Activated CD4-positive, alpha-beta T cell treated with anti-CD3 and anti-CD28 coated beads, Interleukin-2, amount 10 ng/mL, durations not matched to agents 24 days and 14 days (primary cell): ENCODE data around the gene ADAMTS5. TPM values are rescaled to one million over a fixed set of nuclear protein-coding genes. Genes with fewer than 3 reads are reported as not detected.

Experiments used
- DNase-seq: peaks from one replicate; pipeline ENCODE4 v3.0.0; 2022
- H3K27ac Mint-ChIP-seq: one replicate; pipeline ENCODE4 v1.8.0; 2022; ENCODE audit warnings: mild to moderate bottlenecking, mixed read lengths
- H3K27me3 Mint-ChIP-seq: one replicate; pipeline ENCODE4 v1.8.0; 2022; ENCODE audit warnings: mixed read lengths
- H3K36me3 Mint-ChIP-seq: one replicate; pipeline ENCODE4 v1.8.0; 2022; ENCODE audit warnings: low read depth, mild to moderate bottlenecking, mixed read lengths
- H3K4me1 Mint-ChIP-seq: one replicate; pipeline ENCODE4 v1.8.0; 2021; ENCODE audit warnings: mixed read lengths
- H3K4me3 Mint-ChIP-seq: one replicate; pipeline ENCODE4 v1.8.0; 2022; ENCODE audit warnings: mild to moderate bottlenecking, moderate library complexity, mixed read lengths
- H3K9me3 Mint-ChIP-seq: one replicate; pipeline ENCODE4 v1.8.0; 2021; ENCODE audit warnings: mixed read lengths
- intact Hi-C: fragments of 100-400 bp; cut with micrococcal nuclease; formaldehyde crosslinking; loops from one replicate; pipeline ENCODE4 v1.15.1; 2023
- total RNA-seq: library from RNA; stranded (reverse); gene quantifications from 2 replicates; pipeline ENCODE4 v1.2.3, GENCODE V29; 2022

ADAMTS5 gene
- total RNA-seq: not detected in 2 replicates

GRCh38 chr21:26967062-26967913, at the start of gene ADAMTS5:
Gene ADAMTS5 (minus strand): TSS chr21:26967088. CDS start chr21:26966391, 697 bp downstream.
- no peaks in the 10 kb centered on the region for H3K4me1 Mint-ChIP-seq
- no peak within 1 kb of the TSS for H3K27ac Mint-ChIP-seq
- peaks cover 40% of the 10 kb centered on the region for H3K27me3 Mint-ChIP-seq
- H3K36me3 Mint-ChIP-seq: no peaks in the 10 kb centered on the region
- intact Hi-C loops: loop anchor here (5.0 kb wide), 1 partner anchor 120 kb away; the partner anchor contains the start of gene ADAMTS1
- no peaks in the 10 kb centered on the region for H3K9me3 Mint-ChIP-seq
- no peak within 1 kb of the TSS for H3K4me3 Mint-ChIP-seq
- no peak for DNase-seq

- no peaks in the 10 kb centered on the region for H3K4me1 Mint-ChIP-seq
- no peaks in the 10 kb centered on the region for H3K36me3 Mint-ChIP-seq
- no peak for DNase-seq
- no peaks in the 10 kb centered on the region for H3K27me3 Mint-ChIP-seq
- intact Hi-C loops: no loop called here
- H3K27ac Mint-ChIP-seq: no peak overlapping the region
- H3K4me3 Mint-ChIP-seq: no peak overlapping the region
- H3K9me3 Mint-ChIP-seq: no peaks in the 10 kb centered on the region
These were observed 34.6 kb upstream of the ADAMTS5 start for GRCh38 chr21:27001526-27001925.

- intact Hi-C loops: no loop called here
- no peak overlapping the region for H3K27ac Mint-ChIP-seq
- no peaks in the 10 kb centered on the region for H3K36me3 Mint-ChIP-seq
- DNase-seq: no peak
- no peaks in the 10 kb centered on the region for H3K27me3 Mint-ChIP-seq
- no peak overlapping the region for H3K4me3 Mint-ChIP-seq
- peaks cover 7% of the 10 kb centered on the region for H3K9me3 Mint-ChIP-seq
- no peaks in the 10 kb centered on the region for H3K4me1 Mint-ChIP-seq
These were observed 16.7 kb upstream of the ADAMTS5 start for GRCh38 chr21:26983576-26983975.

- H3K4me1 Mint-ChIP-seq: no peaks in the 10 kb centered on the region
- no peak for DNase-seq
- H3K27ac Mint-ChIP-seq: no peak overlapping the region
- no peaks in the 10 kb centered on the region for H3K27me3 Mint-ChIP-seq
- no peak overlapping the region for H3K4me3 Mint-ChIP-seq
- H3K9me3 Mint-ChIP-seq: peaks cover 4% of the 10 kb centered on the region
- H3K36me3 Mint-ChIP-seq: no peaks in the 10 kb centered on the region
- intact Hi-C loops: no loop called here
These were observed 15.9 kb upstream of the ADAMTS5 start for GRCh38 chr21:26982767-26983166.

DNA sequence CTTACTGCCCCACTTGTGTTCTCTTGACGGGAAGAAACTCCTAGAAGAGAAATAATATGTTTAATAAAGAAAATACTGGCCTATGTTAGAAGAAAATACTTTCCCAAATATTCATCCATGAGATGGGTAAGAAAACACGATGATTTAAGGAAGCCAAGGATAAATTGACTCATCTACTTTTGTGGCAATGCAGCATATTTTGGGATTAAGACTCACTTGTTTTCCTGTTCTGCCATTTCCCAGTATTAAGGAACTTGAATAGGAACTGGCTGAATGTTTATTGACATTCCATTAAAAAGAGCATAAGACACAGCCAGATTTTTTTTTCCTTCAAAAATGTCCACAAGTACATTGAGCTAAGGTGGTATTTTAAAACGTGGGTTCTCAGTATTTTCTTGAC, 10.9 kb upstream of the ADAMTS5 start:
- Mint-ChIP-seq H3K27me3 (no peaks in the 10 kb centered on the region), H3K27ac (no peak overlapping the region), H3K4me1 (no peaks in the 10 kb centered on the region), H3K4me3 (no peak overlapping the region), H3K36me3 (no peaks in the 10 kb centered on the region), H3K9me3 (peaks cover 4% of the 10 kb centered on the region)
- no peak for DNase-seq
- intact Hi-C loops: no loop called here

GRCh38 chr21:26973226-26973625, 6.3 kb upstream of the ADAMTS5 start:
- Mint-ChIP-seq H3K4me1 (no peaks in the 10 kb centered on the region), H3K4me3 (no peak overlapping the region), H3K27ac (no peak overlapping the region), H3K9me3 (no peaks in the 10 kb centered on the region), H3K36me3 (no peaks in the 10 kb centered on the region), H3K27me3 (peaks cover 8% of the 10 kb centered on the region)
- intact Hi-C loops: no loop called here
- DNase-seq: no peak

GRCh38 chr21:26972192-26972591, 5.3 kb upstream of the ADAMTS5 start:
- H3K4me3 Mint-ChIP-seq: no peak overlapping the region
- H3K27me3 Mint-ChIP-seq: peaks cover 18% of the 10 kb centered on the region
- intact Hi-C loops: no loop called here
- no peaks in the 10 kb centered on the region for H3K36me3 Mint-ChIP-seq
- no peaks in the 10 kb centered on the region for H3K9me3 Mint-ChIP-seq
- DNase-seq: no peak
- no peaks in the 10 kb centered on the region for H3K4me1 Mint-ChIP-seq
- no peak overlapping the region for H3K27ac Mint-ChIP-seq

DNA sequence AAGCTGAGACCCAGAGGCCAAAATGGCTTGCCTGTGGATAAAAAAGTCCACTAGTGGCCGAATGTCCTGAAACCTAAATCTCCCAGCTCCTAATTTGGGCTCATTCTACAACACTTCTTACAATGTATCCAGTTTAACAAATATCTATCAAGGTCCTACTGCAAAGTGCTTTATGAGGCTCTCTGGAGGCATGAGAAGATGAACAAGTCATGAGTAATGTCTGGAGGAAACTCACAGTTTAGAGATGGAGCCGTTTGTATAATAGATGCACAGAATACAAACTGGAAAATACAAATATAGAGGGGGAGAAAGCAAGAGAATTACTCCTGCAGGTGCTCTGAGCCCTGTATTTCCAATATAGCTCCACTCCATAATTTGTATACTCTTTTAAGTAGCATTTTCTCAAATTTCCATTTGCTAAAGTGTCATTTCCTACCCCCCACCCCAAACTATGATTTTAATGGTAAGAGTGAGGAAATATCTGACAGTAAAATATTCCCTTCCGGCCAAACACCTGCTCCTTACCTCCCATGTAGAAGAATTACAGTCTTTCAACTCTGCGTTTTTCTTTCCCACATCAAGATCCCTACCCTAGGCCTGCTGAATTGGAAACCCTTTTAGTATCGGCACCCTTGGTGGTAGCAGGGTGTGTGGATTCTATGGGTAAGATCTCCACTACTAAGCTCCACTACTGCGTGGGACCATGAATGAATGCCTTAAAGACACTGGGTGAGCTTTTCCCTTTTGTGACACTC, 3.3 kb upstream of the ADAMTS5 start:
- DNase-seq: no peak
- intact Hi-C loops: loop anchor here (5.0 kb wide), 1 partner anchor 123 kb away; the partner anchor contains the start of gene ADAMTS1
- H3K4me1 Mint-ChIP-seq: no peaks in the 10 kb centered on the region
- no peaks in the 10 kb centered on the region for H3K9me3 Mint-ChIP-seq
- no peak overlapping the region for H3K4me3 Mint-ChIP-seq
- H3K36me3 Mint-ChIP-seq: no peaks in the 10 kb centered on the region
- peaks cover 31% of the 10 kb centered on the region for H3K27me3 Mint-ChIP-seq
- no peak overlapping the region for H3K27ac Mint-ChIP-seq

DNA sequence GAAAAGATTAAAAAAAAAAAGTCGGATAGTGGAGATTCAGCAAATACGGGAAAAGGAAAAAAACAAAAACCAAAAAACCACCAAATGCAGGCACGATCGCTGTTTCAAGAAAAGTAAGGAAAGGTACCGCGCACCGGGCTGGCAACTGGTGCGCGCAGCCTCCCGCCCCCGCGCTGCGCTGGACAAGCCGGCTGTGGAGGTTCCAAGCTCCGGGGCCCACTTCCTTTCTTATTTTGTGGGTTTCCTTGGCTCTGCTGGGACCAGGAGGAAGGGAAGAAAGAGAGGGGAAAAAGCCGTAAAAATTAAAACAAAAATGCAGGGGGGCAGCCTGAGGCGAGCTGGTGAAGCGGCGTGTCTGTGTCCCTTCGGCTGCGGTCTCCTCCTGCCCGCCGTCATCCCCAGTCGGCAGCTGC, 233 bp downstream of the ADAMTS5 start:
- Mint-ChIP-seq H3K9me3 (no peaks in the 10 kb centered on the region), H3K27me3 (peaks cover 44% of the 10 kb centered on the region), H3K36me3 (no peaks in the 10 kb centered on the region), H3K4me3 (no peak overlapping the region), H3K4me1 (no peaks in the 10 kb centered on the region), H3K27ac (no peak overlapping the region)
- intact Hi-C loops: loop anchor here (5.0 kb wide), 1 partner anchor 119 kb away; the partner anchor contains the start of gene ADAMTS1
- no peak for DNase-seq

DNA sequence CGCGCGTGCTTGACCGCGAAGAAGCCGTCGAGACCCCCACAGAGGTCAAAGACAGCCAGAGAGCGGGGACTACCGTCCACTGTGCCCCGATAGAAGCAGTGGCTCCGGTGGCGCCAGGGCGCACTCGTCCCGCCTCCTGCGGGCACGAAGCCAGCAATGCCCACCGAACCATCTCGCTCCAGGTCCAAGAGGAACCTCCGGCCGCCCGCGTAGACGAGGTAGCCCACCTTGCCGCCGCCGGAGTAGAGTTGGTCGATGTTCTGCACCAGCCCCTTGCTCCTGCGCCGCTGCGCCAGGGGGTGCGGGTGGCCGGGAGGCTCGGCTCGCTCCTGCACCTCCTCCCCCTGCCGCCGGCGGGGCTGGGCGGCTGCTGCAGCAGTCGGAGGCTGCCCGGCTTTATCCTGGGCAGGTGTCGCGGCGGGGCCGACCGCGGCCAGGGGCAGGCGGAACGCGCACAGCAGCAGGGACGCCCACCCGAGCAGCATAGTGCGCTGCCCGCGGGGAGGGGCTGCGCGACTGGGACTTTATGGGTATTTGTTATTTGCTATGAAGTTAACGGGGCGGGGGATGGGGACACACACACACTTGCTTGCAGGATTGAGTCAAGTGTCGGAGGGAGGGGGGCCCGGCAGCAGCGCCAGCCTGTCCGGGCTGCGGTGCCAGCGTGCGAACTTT, 844 bp downstream of the ADAMTS5 start:
- Mint-ChIP-seq H3K27me3 (peaks cover 44% of the 10 kb centered on the region), H3K27ac (no peak overlapping the region), H3K9me3 (no peaks in the 10 kb centered on the region), H3K4me1 (no peaks in the 10 kb centered on the region), H3K4me3 (no peak overlapping the region), H3K36me3 (no peaks in the 10 kb centered on the region)
- intact Hi-C loops: loop anchor here (5.0 kb wide), 1 partner anchor 119 kb away; the partner anchor contains the start of gene ADAMTS1
- DNase-seq: no peak

GRCh38 chr21:26965040-26965906, 1.6 kb downstream of the ADAMTS5 start:
- Mint-ChIP-seq H3K9me3 (no peaks in the 10 kb centered on the region), H3K4me3 (no peak overlapping the region), H3K27me3 (peaks cover 41% of the 10 kb centered on the region), H3K27ac (no peak overlapping the region), H3K36me3 (no peaks in the 10 kb centered on the region), H3K4me1 (no peaks in the 10 kb centered on the region)
- DNase-seq: no peak
- intact Hi-C loops: loop anchor here (5.0 kb wide), 1 partner anchor 118 kb away; the partner anchor contains the start of gene ADAMTS1

DNA sequence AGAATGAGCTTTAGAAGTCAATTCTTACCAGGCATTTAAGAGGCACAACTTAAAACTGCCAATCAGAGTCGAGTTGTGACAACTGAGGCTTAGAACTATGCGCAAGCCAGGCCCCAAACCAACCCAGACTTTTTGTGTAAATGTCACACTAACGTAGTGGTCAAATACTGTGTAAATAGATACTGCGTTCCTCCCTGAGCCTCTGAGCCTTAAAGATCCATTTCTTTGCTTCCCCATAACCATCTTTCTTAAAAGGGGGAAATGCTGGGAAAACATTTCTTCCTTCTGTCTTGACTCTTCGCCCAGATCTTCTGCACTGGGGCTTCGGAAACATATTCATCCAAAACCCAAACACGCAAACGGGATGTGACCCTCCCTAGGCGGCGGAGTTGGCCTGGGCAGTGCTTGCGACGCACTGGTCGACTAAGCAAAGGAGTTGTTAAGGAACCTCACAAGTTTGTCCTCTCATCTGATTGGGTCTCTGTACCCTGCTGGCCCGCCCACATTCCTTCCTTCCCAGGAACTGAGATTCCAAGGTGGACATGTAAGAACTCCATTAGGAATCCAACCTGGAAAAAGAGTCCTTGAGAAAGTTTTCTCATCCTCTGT, 2.6 kb downstream of the ADAMTS5 start:
- no peak for DNase-seq
- no peaks in the 10 kb centered on the region for H3K36me3 Mint-ChIP-seq
- H3K9me3 Mint-ChIP-seq: no peaks in the 10 kb centered on the region
- intact Hi-C loops: no loop called here
- peaks cover 41% of the 10 kb centered on the region for H3K27me3 Mint-ChIP-seq
- no peak overlapping the region for H3K27ac Mint-ChIP-seq
- no peak overlapping the region for H3K4me3 Mint-ChIP-seq
- no peaks in the 10 kb centered on the region for H3K4me1 Mint-ChIP-seq
